ENCODE data around the gene LRP1B.

The LRP1B gene

GRCh38 chr2:140539242-140539875, 1591.5 kb downstream of the LRP1B start:
- TF ChIP-seq CTCF (IDR thresholded peaks at IDR 0.05; ENCODE audit: control insufficient read depth, extremely low read depth, insufficient read depth), result no peak
- no peak for DNase-seq (ENCODE audit: low read depth)
- no peak overlapping the region for H3K4me3 ChIP-seq (ENCODE audit: low read depth, low read length)

GRCh38 chr2:140529706-140530105, 1601.1 kb downstream of the LRP1B start:
- no peak overlapping the region for H3K4me3 ChIP-seq (ENCODE audit: low read depth, low read length)
- no peak for DNase-seq (ENCODE audit: low read depth)
- TF ChIP-seq CTCF (IDR thresholded peaks at IDR 0.05; ENCODE audit: control insufficient read depth, extremely low read depth, insufficient read depth), result no peak

- DNase-seq (ENCODE audit: low read depth), result no peak
- TF ChIP-seq CTCF (IDR thresholded peaks at IDR 0.05; ENCODE audit: control insufficient read depth, extremely low read depth, insufficient read depth), result no peak
- H3K4me3 ChIP-seq (ENCODE audit: low read depth, low read length), result no peak overlapping the region
These were observed 1601.8 kb downstream of the LRP1B start for GRCh38 chr2:140528982-140529381.

GRCh38 chr2:140526575-140526974, 1604.2 kb downstream of the LRP1B start:
- no peak overlapping the region for H3K4me3 ChIP-seq (ENCODE audit: low read depth, low read length)
- DNase-seq (ENCODE audit: low read depth), result no peak
- no peak for TF ChIP-seq CTCF (IDR thresholded peaks at IDR 0.05; ENCODE audit: control insufficient read depth, extremely low read depth, insufficient read depth)

- no peak for TF ChIP-seq CTCF (IDR thresholded peaks at IDR 0.05; ENCODE audit: control insufficient read depth, extremely low read depth, insufficient read depth)
- no peak overlapping the region for H3K4me3 ChIP-seq (ENCODE audit: low read depth, low read length)
- no peak for DNase-seq (ENCODE audit: low read depth)
These were observed 1618.7 kb downstream of the LRP1B start for GRCh38 chr2:140512106-140512505.

- H3K4me3 ChIP-seq (ENCODE audit: low read depth, low read length), result no peak overlapping the region
- DNase-seq (ENCODE audit: low read depth), result no peak
- no peak for TF ChIP-seq CTCF (IDR thresholded peaks at IDR 0.05; ENCODE audit: control insufficient read depth, extremely low read depth, insufficient read depth)
These were observed 1621.1 kb downstream of the LRP1B start for GRCh38 chr2:140509765-140510164.

- no peak for TF ChIP-seq CTCF (IDR thresholded peaks at IDR 0.05; ENCODE audit: control insufficient read depth, extremely low read depth, insufficient read depth)
- no peak overlapping the region for H3K4me3 ChIP-seq (ENCODE audit: low read depth, low read length)
- DNase-seq (ENCODE audit: low read depth), result no peak
These were observed 1622.1 kb downstream of the LRP1B start for GRCh38 chr2:140508756-140509155.

Data from LNCaP clone FGC (cell line).